HG02970 (cell line): ENCODE data around the gene HS6ST3.

Experiments
- ATAC-seq: cut with Tn5 transposase; IDR thresholded peaks from one replicate; pipeline ENCODE4 v1.9.1; 2021; ENCODE audit warnings: mild to moderate bottlenecking, moderate library complexity, moderate number of reproducible peaks; ENCODE audit not compliant: unreplicated experiment, low FRiP score

HS6ST3 gene

DNA sequence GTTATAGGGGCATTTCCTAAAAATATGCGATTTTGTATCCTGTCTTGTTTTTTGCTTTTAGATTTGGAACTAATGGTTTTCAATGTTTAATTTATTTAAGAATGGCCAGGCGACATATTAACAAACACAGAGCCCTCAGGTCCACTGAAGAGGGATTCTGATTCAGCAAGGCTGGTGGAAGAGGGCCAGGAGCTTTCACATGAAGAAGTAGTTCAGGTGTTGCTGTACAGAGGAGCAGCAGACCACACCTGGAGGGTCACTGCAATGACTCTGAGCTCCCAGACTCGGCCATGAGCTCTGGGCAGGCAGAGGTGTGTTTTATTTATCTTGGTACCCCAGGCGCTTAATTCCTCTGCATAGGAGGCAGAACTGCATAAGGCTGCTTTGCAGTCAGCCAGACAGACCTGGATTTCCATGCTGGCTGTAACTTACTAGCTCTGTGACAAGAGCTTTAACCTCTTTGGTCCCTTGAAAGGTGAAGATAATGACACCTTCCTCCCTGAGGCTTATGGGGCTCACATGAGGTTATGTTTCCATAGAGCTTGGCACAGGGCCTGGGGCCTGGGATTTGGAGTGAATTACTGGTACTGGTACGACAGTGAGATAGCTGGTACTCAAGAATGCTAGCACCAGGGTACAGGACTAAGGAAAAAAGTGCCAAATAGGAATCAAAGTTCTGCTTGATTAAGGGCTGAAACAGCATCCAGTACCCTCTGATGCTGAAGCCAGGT is 719.6 kb downstream of the HS6ST3 start:
- ATAC-seq, result no peak

DNA sequence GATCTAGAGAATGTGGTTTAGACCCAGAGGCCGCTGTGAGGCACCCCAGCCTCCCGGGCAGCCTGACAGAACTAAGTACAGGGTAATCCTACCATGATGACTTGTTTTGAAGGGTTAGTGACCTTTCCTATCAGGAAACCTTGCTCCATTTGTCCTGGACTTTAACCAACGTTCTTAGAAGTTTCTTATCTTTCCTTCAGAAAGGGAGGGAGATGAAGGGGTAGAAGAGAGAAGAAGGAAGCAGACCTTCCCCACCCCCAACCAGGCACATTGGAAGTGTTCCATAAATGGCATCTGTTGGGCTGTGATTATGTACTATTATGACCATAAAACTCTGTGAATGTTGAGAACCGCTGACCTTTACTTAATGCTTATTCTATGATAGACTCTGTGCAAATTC is 720.2 kb downstream of the HS6ST3 start:
- ATAC-seq, result no peak

DNA sequence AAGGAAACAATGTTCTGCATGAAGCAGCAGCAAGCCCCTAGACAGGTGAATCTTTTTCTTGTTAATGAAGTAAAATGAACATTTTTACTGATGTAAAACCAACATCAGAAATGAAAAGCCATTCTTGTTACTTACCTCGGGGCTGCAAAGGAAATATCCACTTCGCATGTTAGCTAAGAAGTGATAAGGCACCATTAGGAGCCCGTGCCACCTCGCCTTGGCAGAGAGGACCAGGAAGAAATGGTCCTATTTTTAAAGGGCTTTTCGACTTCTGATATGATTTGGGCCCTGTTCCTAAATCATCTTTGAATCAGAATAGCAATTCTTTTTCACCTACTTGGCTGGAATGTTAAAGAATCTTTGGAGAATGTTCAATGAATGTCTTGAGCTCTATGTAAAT is 721.1 kb downstream of the HS6ST3 start:
- ATAC-seq, result no peak

DNA sequence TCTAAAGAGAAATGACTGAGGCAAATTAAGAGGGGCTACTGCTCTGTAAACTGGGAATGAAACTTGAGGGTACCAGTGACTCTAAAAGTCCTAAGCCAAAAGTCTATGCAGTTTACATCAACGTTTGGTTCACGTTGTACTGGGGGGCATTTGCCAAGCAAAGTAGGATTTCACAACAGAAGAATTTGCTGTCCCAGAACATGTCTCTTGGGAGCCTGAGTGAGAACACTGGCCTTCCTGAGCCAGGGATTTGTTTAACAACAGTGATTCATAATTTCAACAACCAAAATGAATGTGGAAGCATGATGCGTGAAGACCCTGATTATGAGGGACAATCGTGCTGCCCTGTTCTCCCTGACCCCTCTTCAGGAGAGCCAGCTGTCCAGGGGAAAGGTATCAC is 726.4 kb downstream of the HS6ST3 start:
- ATAC-seq, result no peak

DNA sequence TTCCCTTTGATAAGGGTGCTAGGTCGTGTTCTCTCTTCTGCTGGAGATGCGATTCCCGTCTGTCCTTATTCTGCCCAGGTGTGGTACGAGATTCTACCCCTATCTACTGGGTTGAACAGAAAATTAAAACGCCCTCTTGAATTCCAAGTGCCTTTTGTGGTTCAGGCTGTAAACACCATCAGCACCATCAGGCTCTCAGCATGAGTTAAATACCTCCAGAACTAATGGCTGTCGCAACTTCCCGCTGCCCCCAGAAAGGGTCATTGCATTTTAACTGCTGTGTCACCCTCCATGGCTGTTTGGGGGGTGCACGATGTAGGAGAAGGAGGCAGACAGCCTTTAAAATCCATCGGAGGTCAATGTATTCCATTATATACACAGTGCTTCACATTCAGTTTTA is 727.0 kb downstream of the HS6ST3 start:
- ATAC-seq, result no peak

DNA sequence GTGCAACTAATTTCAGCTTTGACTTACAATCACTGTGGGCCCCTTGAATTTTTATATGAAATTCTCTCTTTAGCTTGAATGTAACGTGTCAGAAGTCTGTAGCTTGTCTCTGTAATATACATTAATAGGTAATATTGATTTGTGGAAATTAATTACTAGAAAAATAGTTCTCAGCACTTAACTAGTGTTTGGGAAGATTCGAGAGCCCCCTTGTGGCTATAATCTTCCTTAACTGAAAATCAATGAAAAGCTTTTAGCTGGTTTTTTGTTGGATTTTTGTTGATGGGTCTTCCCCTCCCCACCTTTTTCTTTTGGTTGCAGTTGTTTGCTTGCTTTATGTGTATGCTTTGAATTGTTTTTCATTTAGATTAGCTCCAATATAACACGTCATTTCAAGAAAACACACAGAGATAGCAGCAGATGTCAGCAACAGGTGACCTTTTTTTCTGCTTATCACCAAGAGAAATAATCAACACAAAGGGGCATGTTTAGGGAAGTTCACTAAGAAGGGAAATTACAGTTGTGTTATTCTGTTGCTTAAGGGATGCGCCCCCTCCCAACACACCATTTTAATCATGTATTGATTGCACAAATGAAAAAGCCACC is 727.5 kb downstream of the HS6ST3 start:
- no peak for ATAC-seq

DNA sequence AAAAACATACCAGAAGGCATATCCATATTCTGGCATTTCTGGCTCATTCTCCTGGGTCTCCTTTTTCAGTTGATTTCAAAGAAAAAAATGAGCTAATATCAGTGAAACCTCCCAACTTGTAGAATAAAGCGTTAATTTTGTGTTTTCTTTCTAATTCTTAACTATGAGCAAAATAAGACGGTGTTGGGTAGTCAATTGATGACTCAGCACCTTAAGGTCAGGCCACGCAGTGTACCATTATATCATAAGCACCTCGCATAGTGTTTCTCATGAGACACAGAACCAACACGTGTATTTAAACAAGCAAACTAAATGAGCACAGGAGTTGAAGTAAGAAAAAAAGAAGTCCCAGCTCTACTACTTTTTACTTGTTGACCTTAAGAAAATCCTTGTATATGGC is 729.5 kb downstream of the HS6ST3 start:
- ATAC-seq, result no peak

DNA sequence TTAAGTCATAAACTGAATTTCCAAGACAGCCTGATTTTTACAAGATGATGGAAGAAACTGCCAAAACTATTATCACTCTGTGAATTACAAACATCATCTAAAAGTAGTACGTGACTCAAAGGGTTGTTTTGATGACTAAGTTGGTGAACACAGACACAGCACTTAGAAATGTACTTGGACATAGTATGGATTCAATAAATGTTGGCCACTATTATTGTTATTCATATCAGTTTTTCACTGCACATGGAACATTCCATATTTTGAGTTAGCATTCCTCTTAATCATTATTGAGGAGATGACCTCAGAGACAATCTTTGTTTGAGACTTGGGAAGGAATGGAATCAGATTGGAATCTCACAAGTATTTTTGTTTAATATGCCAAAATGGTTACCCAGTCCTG is 731.5 kb downstream of the HS6ST3 start:
- ATAC-seq, result no peak

DNA sequence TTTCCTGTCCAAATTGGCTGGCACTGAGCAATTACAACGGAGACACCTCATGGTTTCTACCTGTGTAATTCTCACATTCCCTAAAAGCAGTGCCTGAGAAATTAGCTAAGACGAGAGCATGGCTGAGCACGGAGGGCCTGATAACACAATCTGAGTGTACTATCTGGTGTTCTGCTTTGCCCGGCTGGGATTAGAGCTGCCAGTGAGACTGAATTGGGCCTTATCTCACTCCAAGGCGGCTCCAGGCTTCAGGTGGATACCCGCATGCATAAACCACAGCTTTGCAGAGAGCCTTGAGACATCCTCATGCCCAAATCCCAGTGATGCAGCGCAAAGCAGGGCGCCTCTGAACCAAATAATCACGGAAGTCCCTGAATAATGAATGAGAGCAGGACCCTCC is 732.1 kb downstream of the HS6ST3 start:
- no peak for ATAC-seq

DNA sequence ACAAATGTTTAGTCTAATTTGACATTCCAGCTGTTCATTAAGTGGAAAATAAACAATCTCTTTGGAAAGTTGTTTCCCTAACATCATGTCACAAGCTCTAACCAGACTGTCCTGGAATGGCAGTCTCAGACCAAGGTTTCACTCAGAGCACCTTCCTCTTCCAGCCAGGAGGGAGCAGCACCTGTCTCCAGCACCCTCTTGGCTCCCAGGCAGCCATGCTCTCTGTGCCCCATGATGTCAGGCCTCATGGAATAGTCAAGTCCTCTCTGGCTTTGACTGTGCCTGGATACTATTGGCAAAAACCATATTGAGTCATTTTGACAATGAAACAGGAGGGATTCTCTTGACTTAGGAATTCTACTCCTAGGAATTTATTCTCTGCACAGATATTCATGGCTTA is 733.0 kb downstream of the HS6ST3 start:
- ATAC-seq, result no peak

DNA sequence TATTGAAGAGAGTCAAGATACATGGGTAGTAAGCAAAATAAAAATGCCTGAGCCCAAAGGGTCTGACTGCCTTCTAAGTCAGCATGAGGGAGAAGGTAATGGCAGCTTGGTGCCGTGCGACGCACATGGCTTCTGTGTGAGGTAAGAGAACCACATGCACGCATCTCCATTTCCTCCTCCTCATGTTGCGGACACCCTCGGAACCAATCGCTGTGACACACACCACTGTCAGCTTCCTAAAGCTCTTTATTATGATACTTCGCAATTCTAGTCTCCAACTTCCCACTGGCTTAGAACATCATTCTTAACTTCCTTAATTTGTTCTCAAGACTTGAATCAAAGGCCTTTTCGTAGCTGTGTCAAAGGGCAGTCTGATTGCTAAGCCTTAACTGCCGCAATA is 734.2 kb downstream of the HS6ST3 start:
- ATAC-seq, result no peak

DNA sequence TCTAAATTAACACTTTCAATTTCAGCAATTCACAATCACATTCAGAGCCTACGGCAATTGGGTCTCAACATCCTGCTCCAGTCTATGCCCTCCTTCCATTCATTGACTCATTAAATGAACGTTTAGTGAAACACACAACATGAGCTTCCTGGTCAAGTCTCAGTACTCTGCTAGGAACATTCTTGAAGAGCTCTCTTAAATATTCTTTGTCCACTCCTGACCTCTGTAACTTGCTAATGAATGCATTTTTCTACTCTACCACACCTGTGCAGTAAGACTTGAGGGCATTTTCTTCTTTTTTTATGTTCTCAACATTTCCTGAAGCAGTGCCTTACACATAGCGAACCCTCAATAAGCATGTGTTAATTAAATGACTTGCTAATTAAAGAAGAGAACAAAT is 735.7 kb downstream of the HS6ST3 start:
- no peak for ATAC-seq

DNA sequence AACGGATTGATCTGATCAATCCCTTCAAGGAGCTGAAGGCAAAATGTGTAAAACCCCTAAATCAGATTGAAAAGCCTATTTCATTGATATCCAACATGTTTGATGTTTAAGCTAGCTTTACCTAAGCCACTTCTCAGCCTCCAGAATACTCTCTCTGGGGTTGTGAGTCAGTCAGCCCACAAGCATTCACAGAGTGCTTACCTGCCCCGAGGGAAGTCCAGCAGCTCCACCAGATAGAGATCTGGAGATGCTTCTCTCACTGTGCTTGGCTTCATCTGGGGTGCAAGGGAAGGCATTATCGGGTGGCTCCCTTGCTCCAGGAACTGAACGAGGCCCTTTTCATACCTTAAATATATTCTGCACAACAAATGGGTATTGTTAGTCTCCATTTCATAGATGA is 744.7 kb downstream of the HS6ST3 start:
- no peak for ATAC-seq

DNA sequence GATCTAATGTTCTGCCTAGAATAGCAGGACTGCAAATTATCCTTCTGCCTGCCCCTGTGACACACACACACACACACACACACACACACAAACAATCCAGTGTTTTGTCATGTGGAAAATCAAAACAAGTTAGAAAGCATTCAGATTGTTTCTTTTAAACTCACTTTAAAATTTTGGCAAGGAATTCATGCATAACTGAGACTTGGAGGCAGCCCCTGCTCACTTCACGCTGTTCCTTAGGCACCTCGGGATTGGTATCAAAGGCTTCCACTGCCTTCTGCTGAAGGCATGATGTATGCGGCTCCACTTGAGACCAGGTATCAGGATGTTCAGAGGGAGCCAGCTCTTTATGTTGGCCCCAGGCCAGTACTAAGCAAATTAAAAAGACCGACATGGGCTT is 745.6 kb downstream of the HS6ST3 start:
- no peak for ATAC-seq

DNA sequence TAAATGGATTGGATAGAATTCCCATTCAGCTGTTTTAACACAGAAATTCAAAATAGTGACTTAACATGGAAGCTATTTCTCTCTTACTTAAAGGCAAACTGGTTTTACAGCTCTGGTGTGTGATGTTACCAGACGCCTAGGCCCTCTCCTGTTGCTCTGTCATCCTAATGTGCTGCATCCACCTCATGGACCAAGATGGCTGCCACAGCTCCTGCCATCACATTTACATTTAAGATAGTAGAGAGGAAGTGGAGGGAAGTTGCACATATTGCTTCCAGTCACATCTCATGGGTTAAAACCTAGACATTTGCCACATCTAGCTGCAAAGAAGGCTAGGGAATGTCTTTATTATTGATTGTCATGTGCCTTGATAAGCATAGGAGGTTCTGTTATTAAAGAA is 746.8 kb downstream of the HS6ST3 start:
- no peak for ATAC-seq

DNA sequence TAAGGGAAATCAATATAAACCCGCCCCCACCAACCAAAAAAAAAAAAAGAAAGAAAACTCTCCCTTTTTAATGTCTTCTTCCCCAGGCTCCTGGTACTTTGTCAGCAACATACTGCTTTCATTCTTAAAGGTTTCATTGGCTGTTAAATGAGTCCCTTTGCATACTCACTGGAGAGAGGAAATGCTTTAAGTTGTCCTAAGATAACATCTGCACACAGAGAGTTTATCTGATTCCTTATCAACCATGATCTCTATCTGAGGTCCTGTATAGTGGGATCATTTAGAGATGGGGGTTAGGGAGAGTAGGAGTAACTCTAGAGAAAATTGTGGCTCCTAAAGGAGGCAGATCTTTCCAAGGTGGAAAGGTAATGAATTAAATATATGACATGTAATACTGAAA is 747.9 kb downstream of the HS6ST3 start:
- ATAC-seq, result no peak

DNA sequence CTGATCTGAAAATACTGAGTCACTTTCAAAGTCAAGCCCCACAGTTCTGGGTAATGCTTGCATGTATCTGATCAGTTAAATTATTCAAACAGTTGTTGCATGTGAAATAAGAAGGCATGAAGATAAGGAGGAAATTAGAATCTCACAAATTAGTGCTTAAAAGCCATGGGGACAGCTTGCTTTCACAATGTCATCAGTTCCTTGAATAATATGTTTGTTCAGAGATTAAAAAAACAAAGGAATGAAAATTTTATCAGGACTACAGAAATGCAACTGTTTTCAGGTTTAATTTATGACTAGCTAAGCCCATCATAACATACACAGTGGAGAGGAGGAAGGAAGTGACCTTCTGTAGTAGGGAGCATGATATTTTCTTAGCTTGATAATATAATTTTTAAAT is 754.3 kb downstream of the HS6ST3 start:
- ATAC-seq, result no peak

DNA sequence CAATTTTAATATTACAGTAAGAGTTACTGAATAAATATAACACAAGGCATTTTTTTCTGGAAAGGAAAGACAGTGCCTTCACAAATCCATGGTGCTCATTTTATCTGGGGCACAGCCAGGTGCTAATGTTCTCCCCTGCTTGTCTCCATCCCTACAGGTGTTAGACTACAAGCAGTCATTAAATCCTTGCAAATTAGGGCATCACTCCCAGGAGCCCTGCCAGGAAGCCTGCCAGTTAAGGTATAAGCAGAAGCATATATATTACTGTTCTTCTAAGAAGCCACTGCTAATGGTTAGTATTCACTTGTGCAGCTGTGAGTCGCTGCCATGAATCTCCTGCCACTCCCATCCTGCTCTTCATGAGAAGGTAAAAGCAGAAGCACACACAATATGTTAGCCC is 754.7 kb downstream of the HS6ST3 start:
- no peak for ATAC-seq

DNA sequence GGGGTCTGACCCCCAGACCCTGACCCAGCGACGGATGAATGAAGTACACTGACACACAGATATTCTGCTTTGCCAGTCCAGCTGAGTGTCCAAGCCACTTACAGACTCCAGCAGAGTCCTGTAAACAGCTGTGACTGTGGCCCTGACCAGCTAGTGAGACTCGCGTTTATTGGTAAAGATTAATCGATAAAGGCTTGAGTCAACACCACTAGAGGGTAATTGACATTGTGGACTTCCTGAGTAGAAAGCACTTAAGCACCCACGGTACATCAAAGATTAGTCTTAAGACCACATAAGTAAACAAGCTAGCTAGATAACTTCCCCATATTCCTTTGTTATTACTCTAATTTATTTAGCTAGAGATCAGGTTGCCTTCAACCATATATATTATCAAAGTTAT is 758.4 kb downstream of the HS6ST3 start:
- ATAC-seq, result no peak

DNA sequence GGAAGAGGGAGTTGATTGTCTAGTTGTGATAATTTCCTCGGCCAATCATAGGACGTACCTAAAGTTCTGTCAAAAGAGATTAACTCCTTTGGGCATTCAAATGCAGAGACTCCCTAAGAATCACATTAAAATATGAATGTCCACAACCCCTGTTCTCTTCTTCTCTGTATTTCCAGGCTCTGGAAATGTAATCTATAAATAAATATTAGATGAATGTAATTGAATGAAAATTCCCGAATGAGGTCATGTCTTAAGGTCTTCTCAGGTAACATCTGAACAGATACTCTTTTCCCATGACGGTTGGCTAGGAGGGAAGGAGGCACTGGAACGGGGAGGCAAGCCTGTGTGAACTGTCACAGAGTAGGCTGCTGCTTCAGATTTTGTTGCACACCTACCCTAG is 759.2 kb downstream of the HS6ST3 start:
- ATAC-seq, result no peak

DNA sequence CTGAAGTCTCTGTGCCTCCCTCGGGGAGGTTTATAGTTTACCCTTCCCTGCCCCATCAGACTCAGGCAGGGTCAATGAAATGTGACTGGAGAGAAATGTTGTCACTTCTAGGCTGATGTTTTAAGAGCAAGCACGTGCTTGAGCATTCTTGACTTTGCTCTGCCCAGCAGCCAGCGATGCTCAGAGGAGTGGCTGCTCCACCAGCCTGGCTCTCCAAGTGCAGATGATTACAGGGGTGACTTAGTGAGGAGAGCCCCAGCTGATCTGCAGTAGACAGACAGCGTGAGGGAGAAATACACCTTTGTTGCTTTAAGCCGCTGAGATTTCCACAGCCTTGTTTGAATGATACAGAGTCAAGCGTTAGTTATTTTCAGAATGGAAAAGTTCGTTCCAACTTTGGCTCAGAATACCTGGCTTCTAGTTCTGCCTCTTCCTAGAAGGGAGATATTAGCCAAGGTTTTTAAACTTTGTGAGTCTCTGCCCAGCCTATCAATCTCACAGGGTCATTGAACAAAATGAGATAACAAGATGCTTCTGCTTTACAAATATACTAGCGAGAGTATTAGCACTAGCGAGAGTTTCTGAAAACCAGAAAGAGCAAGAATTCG is 760.7 kb downstream of the HS6ST3 start:
- no peak for ATAC-seq

DNA sequence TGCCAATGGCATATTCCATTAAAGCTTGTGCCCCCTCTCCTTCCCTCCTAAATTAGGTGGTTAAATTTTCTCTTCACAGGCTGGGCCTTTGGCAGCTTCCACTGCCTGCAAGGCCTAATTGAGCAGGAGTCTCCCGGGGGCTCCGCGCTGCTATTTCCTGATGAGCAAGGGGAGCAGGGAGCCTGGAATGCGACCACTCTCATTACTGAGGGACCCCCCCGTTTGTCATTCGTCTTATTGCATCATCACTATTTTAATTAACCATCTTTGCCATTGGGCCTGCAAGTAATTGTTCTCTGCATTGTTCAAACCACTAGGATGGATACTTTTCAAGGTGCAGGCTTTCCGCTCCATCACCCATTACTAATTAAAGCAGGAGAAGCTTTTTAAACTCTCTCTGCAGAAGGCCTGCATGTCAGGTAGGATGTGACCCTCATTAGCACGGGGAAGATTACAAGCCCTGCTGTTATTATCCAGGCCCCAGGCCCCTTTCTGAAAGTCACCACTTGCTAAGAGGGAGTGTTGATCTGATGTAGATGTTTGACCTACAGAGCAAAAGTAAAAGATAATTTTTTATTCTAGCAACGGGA is 762.0 kb downstream of the HS6ST3 start:
- no peak for ATAC-seq
